Measurements from ENCODE around the gene PSMD11.
"Not testable (repeated sequence)": the region's sequence is repeated elsewhere in the genome, so short reads cannot be mapped to it uniquely, and the experiment has no call there.

PSMD11 gene

GRCh38 chr17:32446949-32447348, 2.6 kb downstream of the PSMD11 start:
- no peak for TF ChIP-seq LEF1 (IDR thresholded peaks at IDR 0.05; ENCODE audit: borderline replicate concordance)
- no peak for TF ChIP-seq ARNT (IDR thresholded peaks at IDR 0.05)
- TF ChIP-seq SP1 (IDR thresholded peaks at IDR 0.05): no peak
- TF ChIP-seq BHLHE40 (IDR thresholded peaks at IDR 0.05; ENCODE audit: borderline replicate concordance): no peak
- no peak for TF ChIP-seq FOXK2 (IDR thresholded peaks at IDR 0.05)
- no peak for TF ChIP-seq PKNOX1 (IDR thresholded peaks at IDR 0.05)
- no peak for TF ChIP-seq HDGF (IDR thresholded peaks at IDR 0.05; ENCODE audit: borderline replicate concordance)
- TF ChIP-seq ZNF384 (IDR thresholded peaks at IDR 0.05): no peak
- no peak for TF ChIP-seq CTBP1 (IDR thresholded peaks at IDR 0.05; ENCODE audit: borderline replicate concordance)
- TF ChIP-seq TARDBP (IDR thresholded peaks at IDR 0.05): no peak
- TF ChIP-seq FOXM1 (IDR thresholded peaks at IDR 0.05; ENCODE audit: borderline replicate concordance): no peak
- no peak for TF ChIP-seq L3MBTL2 (conservative IDR thresholded peaks at IDR 0.05)
- no peak for TF ChIP-seq NFRKB (IDR thresholded peaks at IDR 0.05)
- ChIA-PET POLR2A (no interaction called here), CTCF (interaction anchor here (0.7 to 1.3 kb wide), 2 partner anchors 15 to 17 kb away, joined by 4 to 8 read pairs; no protein-coding TSS in a partner anchor)
- DNase-seq (ENCODE audit: extremely low spot score): no peak

- ChIA-PET POLR2A (no interaction called here), CTCF (no interaction called here)
- TF ChIP-seq CTBP1 (IDR thresholded peaks at IDR 0.05; ENCODE audit: borderline replicate concordance) (no peak), BHLHE40 (IDR thresholded peaks at IDR 0.05; ENCODE audit: borderline replicate concordance) (no peak), L3MBTL2 (conservative IDR thresholded peaks at IDR 0.05) (no peak), ELF4 (IDR thresholded peaks at IDR 0.05) (no peak), FOXM1 (IDR thresholded peaks at IDR 0.05; ENCODE audit: borderline replicate concordance) (no peak), ARNT (IDR thresholded peaks at IDR 0.05) (no peak), SP1 (IDR thresholded peaks at IDR 0.05) (no peak), PKNOX1 (IDR thresholded peaks at IDR 0.05) (no peak), FOXK2 (IDR thresholded peaks at IDR 0.05) (no peak), SUZ12 (IDR thresholded peaks at IDR 0.05) (no peak), FOXA1 (IDR thresholded peaks at IDR 0.05) (no peak), NFRKB (IDR thresholded peaks at IDR 0.05) (no peak)
- DNase-seq (ENCODE audit: extremely low spot score): no peak
Measured at GRCh38 chr17:32449963-32450362, 5.7 kb downstream of the PSMD11 start.

GRCh38 chr17:32450379-32450778, 6.1 kb downstream of the PSMD11 start:
- CTCF ChIA-PET; POLR2A ChIA-PET; DNase-seq (ENCODE audit: extremely low spot score): not testable (repeated sequence)

- no peak for TF ChIP-seq ZNF384 (IDR thresholded peaks at IDR 0.05)
- TF ChIP-seq SP1 (IDR thresholded peaks at IDR 0.05): no peak
- TF ChIP-seq PKNOX1 (IDR thresholded peaks at IDR 0.05): no peak
- no peak for TF ChIP-seq FOXA1 (IDR thresholded peaks at IDR 0.05)
- no peak for TF ChIP-seq BHLHE40 (IDR thresholded peaks at IDR 0.05; ENCODE audit: borderline replicate concordance)
- no peak for TF ChIP-seq FOXK2 (IDR thresholded peaks at IDR 0.05)
- TF ChIP-seq CTBP1 (IDR thresholded peaks at IDR 0.05; ENCODE audit: borderline replicate concordance): no peak
- TF ChIP-seq TARDBP (IDR thresholded peaks at IDR 0.05): no peak
- no peak for TF ChIP-seq FOXM1 (IDR thresholded peaks at IDR 0.05; ENCODE audit: borderline replicate concordance)
- TF ChIP-seq L3MBTL2 (conservative IDR thresholded peaks at IDR 0.05): no peak
- no peak for TF ChIP-seq LEF1 (IDR thresholded peaks at IDR 0.05; ENCODE audit: borderline replicate concordance)
- no peak for TF ChIP-seq HDGF (IDR thresholded peaks at IDR 0.05; ENCODE audit: borderline replicate concordance)
- TF ChIP-seq SUZ12 (IDR thresholded peaks at IDR 0.05): no peak
- TF ChIP-seq ELF4 (IDR thresholded peaks at IDR 0.05): no peak
- no peak for TF ChIP-seq NFRKB (IDR thresholded peaks at IDR 0.05)
- TF ChIP-seq ARNT (IDR thresholded peaks at IDR 0.05): no peak
- POLR2A ChIA-PET: no interaction called here
- DNase-seq (ENCODE audit: extremely low spot score): no peak
- CTCF ChIA-PET: no interaction called here
Measured at GRCh38 chr17:32451879-32452278, 7.6 kb downstream of the PSMD11 start.

GRCh38 chr17:32452281-32452680, 8.0 kb downstream of the PSMD11 start:
- ChIA-PET CTCF (no interaction called here), POLR2A (no interaction called here)
- no peak for TF ChIP-seq FOXK2 (IDR thresholded peaks at IDR 0.05)
- no peak for TF ChIP-seq SP1 (IDR thresholded peaks at IDR 0.05)
- DNase-seq (ENCODE audit: extremely low spot score): no peak

- no peak for DNase-seq (ENCODE audit: extremely low spot score)
- CTCF ChIA-PET: no interaction called here
- TF ChIP-seq ZNF384 (IDR thresholded peaks at IDR 0.05) (no peak), SUZ12 (IDR thresholded peaks at IDR 0.05) (no peak), LEF1 (IDR thresholded peaks at IDR 0.05; ENCODE audit: borderline replicate concordance) (no peak), HDGF (IDR thresholded peaks at IDR 0.05; ENCODE audit: borderline replicate concordance) (no peak), NFRKB (IDR thresholded peaks at IDR 0.05) (no peak), FOXM1 (IDR thresholded peaks at IDR 0.05; ENCODE audit: borderline replicate concordance) (no peak), L3MBTL2 (conservative IDR thresholded peaks at IDR 0.05) (no peak), ELF4 (IDR thresholded peaks at IDR 0.05) (no peak), ARNT (IDR thresholded peaks at IDR 0.05) (no peak), PKNOX1 (IDR thresholded peaks at IDR 0.05) (no peak), BHLHE40 (IDR thresholded peaks at IDR 0.05; ENCODE audit: borderline replicate concordance) (no peak), TARDBP (IDR thresholded peaks at IDR 0.05) (no peak), CTBP1 (IDR thresholded peaks at IDR 0.05; ENCODE audit: borderline replicate concordance) (no peak), FOXA1 (IDR thresholded peaks at IDR 0.05) (no peak)
- POLR2A ChIA-PET: no interaction called here
Measured at GRCh38 chr17:32453370-32453769, 9.1 kb downstream of the PSMD11 start.
